ENCODE measurements around the gene UGT1A3. TPM values are rescaled to one million over a fixed set of nuclear protein-coding genes. Genes with fewer than 3 reads are reported as not detected.
"Not testable (repeated sequence)": the region's sequence is repeated elsewhere in the genome, so short reads cannot be mapped to it uniquely, and the experiment has no call there.

The UGT1A3 gene
- total RNA-seq, 5 donors from 2014 or later (not counting 1 experiment from before 2014, with no cell fraction given): not detected

DNA sequence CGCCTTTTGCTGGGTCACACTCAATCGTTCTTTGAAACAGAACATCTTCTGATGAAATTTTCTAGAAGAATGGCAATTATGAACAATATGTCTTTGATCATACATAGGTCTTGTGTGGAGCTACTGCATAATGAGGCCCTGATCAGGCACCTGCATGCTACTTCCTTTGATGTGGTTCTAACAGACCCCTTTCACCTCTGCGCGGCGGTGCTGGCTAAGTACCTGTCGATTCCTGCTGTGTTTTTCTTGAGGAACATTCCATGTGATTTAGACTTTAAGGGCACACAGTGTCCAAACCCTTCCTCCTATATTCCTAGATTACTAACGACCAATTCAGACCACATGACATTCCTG is 15.6 kb upstream of the UGT1A3 start:
- ChIA-PET POLR2A (no interaction called here), CTCF (no interaction called here)
- WGBS (ENCODE audit: insufficient coverage): 45% methylated on average over 2 of the region's 7 CpGs
- no peak for DNase-seq
- Histone ChIP-seq H3K4me1 (ENCODE audit: control insufficient read depth in 1 of 2, extremely low read depth in 1 of 2, insufficient read depth in 2 of 2, low read length in 2 of 2) (no peaks in the 10 kb centered on the region), H3K27ac (ENCODE audit: low read length) (no peak overlapping the region), H3K36me3 (ENCODE audit: control insufficient read depth in 2 of 2, extremely low read depth in 1 of 2, insufficient read depth in 1 of 2, low read length in 1 of 2) (no peaks in the 10 kb centered on the region), H3K4me3 (ENCODE audit: control insufficient read depth in 1 of 2, extremely low read depth in 1 of 2, low read length in 1 of 2) (no peak overlapping the region), H3K9me3 (no peaks in the 10 kb centered on the region), H3K27me3 (replicated peaks in 1 of 2; ENCODE audit: control insufficient read depth in 2 of 2, extremely low read depth in 1 of 2, insufficient read depth in 2 of 2, low read length in 1 of 2) (peaks cover 0 to 23% of the 10 kb centered on the region in 2 experiments)
- Mint-ChIP-seq H3K27me3 (peaks cover 33 to 50% of the 10 kb centered on the region in 2 donors), H3K36me3 (no peaks in the 10 kb centered on the region), H3K4me1 (no peaks in the 10 kb centered on the region), H3K27ac (no peak overlapping the region), H3K4me3 (no peak overlapping the region), H3K9me3 (no peaks in the 10 kb centered on the region)
- ATAC-seq (replicated peaks in 1 of 4): no peak

DNA sequence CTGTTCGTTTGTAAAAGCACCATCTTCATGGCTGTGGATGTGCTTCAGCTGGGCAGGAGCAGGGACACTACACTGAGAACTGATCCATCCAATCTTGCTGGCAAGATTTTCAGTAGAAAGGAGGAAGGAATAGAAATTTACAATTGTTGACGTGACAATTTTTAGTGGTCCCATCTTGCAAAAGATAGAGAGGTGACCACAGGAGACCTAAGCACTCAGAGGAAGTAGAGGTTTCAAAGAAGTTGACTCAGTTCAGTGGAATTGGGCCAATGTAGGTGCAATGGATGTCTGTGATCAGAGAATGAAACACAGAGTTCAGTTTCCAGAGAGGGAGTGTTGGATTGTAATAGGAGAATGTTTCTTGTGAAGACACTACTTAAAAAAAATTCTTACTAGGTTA is 14.7 kb upstream of the UGT1A3 start:
- Histone ChIP-seq H3K9me3 (no peaks in the 10 kb centered on the region), H3K27me3 (replicated peaks in 1 of 2; ENCODE audit: control insufficient read depth in 2 of 2, extremely low read depth in 1 of 2, insufficient read depth in 2 of 2, low read length in 1 of 2) (peaks cover 0 to 24% of the 10 kb centered on the region in 2 experiments), H3K27ac (ENCODE audit: low read length) (no peak overlapping the region), H3K4me3 (ENCODE audit: control insufficient read depth in 1 of 2, extremely low read depth in 1 of 2, low read length in 1 of 2) (no peak overlapping the region), H3K4me1 (ENCODE audit: control insufficient read depth in 1 of 2, extremely low read depth in 1 of 2, insufficient read depth in 2 of 2, low read length in 2 of 2) (no peaks in the 10 kb centered on the region), H3K36me3 (ENCODE audit: control insufficient read depth in 2 of 2, extremely low read depth in 1 of 2, insufficient read depth in 1 of 2, low read length in 1 of 2) (no peaks in the 10 kb centered on the region)
- ATAC-seq (replicated peaks in 1 of 4) (no peak), DNase-seq (no peak)
- CTCF ChIA-PET: no interaction called here
- Mint-ChIP-seq H3K36me3 (no peaks in the 10 kb centered on the region), H3K27me3 (peaks cover 36 to 50% of the 10 kb centered on the region in 2 donors), H3K4me1 (no peaks in the 10 kb centered on the region), H3K9me3 (no peaks in the 10 kb centered on the region), H3K27ac (no peak overlapping the region), H3K4me3 (no peak overlapping the region)
- POLR2A ChIA-PET: no interaction called here
- 61% methylated on average over 2 of the region's 2 CpGs for WGBS (ENCODE audit: insufficient coverage)

DNA sequence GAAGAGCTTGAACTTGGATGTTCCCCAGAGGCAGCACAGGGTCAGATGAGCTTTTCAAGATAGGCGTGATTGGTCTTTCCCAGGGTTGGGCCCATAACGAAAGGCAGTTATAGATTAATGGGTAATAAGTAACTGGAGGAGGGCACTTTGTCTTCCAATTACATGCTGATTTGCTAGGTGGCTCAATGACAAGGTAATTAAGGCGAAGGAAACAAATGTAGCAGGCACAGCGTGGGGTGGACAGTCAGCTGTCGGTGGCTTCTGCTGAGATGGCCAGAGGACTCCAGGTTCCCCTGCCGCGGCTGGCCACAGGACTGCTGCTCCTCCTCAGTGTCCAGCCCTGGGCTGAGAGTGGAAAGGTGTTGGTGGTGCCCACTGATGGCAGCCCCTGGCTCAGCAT is 10.3 kb upstream of the UGT1A3 start, which contains the start of gene UGT1A4:
Gene UGT1A4, plus strand, starts transcription at position 185 of the 400 bp plus-strand sequence. Its CDS starts 85 bp downstream, at position 270.
- Mint-ChIP-seq H3K4me1 (no peaks in the 10 kb centered on the region), H3K27me3 (peaks cover 44 to 48% of the 10 kb centered on the region in 2 donors), H3K27ac (no peak within 1 kb of the TSS), H3K9me3 (no peaks in the 10 kb centered on the region), H3K36me3 (no peaks in the 10 kb centered on the region), H3K4me3 (no peak within 1 kb of the TSS)
- WGBS (ENCODE audit: insufficient coverage): 81% methylated on average over 7 of the region's 7 CpGs
- no peak within 1 kb of the TSS for H3K27ac ChIP-seq (ENCODE audit: low read length)
- ChIA-PET CTCF (no interaction called here), POLR2A (no interaction called here)
- H3K36me3 ChIP-seq (ENCODE audit: control insufficient read depth in 2 of 2, extremely low read depth in 1 of 2, insufficient read depth in 1 of 2, low read length in 1 of 2): no peaks in the 10 kb centered on the region
- ATAC-seq (replicated peaks in 1 of 4): no peak
- H3K9me3 ChIP-seq: no peaks in the 10 kb centered on the region
- H3K4me1 ChIP-seq (ENCODE audit: control insufficient read depth in 1 of 2, extremely low read depth in 1 of 2, insufficient read depth in 2 of 2, low read length in 2 of 2): no peaks in the 10 kb centered on the region
- no peak for DNase-seq
- H3K27me3 ChIP-seq (replicated peaks in 1 of 2; ENCODE audit: control insufficient read depth in 2 of 2, extremely low read depth in 1 of 2, insufficient read depth in 2 of 2, low read length in 1 of 2): peaks cover 2 to 18% of the 10 kb centered on the region in 2 experiments
- no peak within 1 kb of the TSS for H3K4me3 ChIP-seq (ENCODE audit: control insufficient read depth in 1 of 2, extremely low read depth in 1 of 2, low read length in 1 of 2)

GRCh38 chr2:233736868-233737653 is 8.2 kb downstream of the UGT1A3 start:
- H3K4me3 ChIP-seq (ENCODE audit: control insufficient read depth in 1 of 2, extremely low read depth in 1 of 2, low read length in 1 of 2); DNase-seq; H3K9me3 ChIP-seq; H3K36me3 ChIP-seq (ENCODE audit: control insufficient read depth in 2 of 2, extremely low read depth in 1 of 2, insufficient read depth in 1 of 2, low read length in 1 of 2); H3K27ac Mint-ChIP-seq; H3K27ac ChIP-seq (ENCODE audit: low read length); H3K9me3 Mint-ChIP-seq; H3K4me3 Mint-ChIP-seq; H3K36me3 Mint-ChIP-seq; H3K4me1 Mint-ChIP-seq; ATAC-seq (replicated peaks in 1 of 4); H3K4me1 ChIP-seq (ENCODE audit: control insufficient read depth in 1 of 2, extremely low read depth in 1 of 2, insufficient read depth in 2 of 2, low read length in 2 of 2); POLR2A ChIA-PET; H3K27me3 ChIP-seq (replicated peaks in 1 of 2; ENCODE audit: control insufficient read depth in 2 of 2, extremely low read depth in 1 of 2, insufficient read depth in 2 of 2, low read length in 1 of 2): not testable (repeated sequence)
- H3K27me3 Mint-ChIP-seq: peaks cover 32 to 47% of the 10 kb centered on the region in 2 donors
- 82% methylated on average over 11 of the region's 14 CpGs for WGBS (ENCODE audit: insufficient coverage)
- CTCF ChIA-PET: interaction anchor here in 1 of 2 donors (0.5 kb wide), 1 partner anchor 822 kb away, joined by 3 read pairs; no protein-coding TSS in a partner anchor

DNA sequence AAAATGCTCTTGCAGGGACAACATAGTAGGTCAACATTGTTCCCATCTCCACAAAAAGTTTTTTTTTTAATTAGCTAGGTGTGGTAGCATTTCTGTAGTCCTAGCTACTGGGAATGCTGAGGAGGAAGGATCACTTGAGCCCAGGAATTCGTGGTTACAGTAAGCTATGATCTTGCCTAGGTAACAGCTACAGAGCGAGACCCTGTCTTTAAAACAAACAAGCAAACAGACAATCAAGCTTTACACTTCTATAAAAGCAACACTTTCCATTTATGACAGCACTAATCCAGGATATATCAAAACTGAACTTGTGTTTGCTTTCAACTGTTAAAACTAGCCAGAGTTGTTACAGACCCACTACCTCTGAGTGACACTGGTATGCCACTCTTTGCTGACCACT is 12.0 kb downstream of the UGT1A3 start:
- Mint-ChIP-seq H3K27ac (no peak overlapping the region), H3K9me3 (no peaks in the 10 kb centered on the region)

GRCh38 chr2:233743464-233744259 is 14.8 kb downstream of the UGT1A3 start:
- 91% methylated on average over 40 of the region's 46 CpGs for WGBS (ENCODE audit: insufficient coverage)
- no peak overlapping the region for H3K27ac ChIP-seq (ENCODE audit: low read length)
- Mint-ChIP-seq H3K36me3 (no peaks in the 10 kb centered on the region), H3K4me1 (no peaks in the 10 kb centered on the region), H3K27ac (no peak overlapping the region), H3K4me3 (no peak overlapping the region), H3K27me3 (peaks cover 33 to 34% of the 10 kb centered on the region in 2 donors), H3K9me3 (no peaks in the 10 kb centered on the region)
- ChIA-PET POLR2A (no interaction called here), CTCF (no interaction called here)
- DNase-seq: no peak
- peaks cover 0 to 18% of the 10 kb centered on the region in 2 experiments for H3K27me3 ChIP-seq (replicated peaks in 1 of 2; ENCODE audit: control insufficient read depth in 2 of 2, extremely low read depth in 1 of 2, insufficient read depth in 2 of 2, low read length in 1 of 2)
- no peaks in the 10 kb centered on the region for H3K4me1 ChIP-seq (ENCODE audit: control insufficient read depth in 1 of 2, extremely low read depth in 1 of 2, insufficient read depth in 2 of 2, low read length in 2 of 2)
- H3K9me3 ChIP-seq: no peaks in the 10 kb centered on the region
- no peaks in the 10 kb centered on the region for H3K36me3 ChIP-seq (ENCODE audit: control insufficient read depth in 2 of 2, extremely low read depth in 1 of 2, insufficient read depth in 1 of 2, low read length in 1 of 2)
- no peak for ATAC-seq (replicated peaks in 1 of 4)
- no peak overlapping the region for H3K4me3 ChIP-seq (ENCODE audit: control insufficient read depth in 1 of 2, extremely low read depth in 1 of 2, low read length in 1 of 2)

More for the DNA sequence above, 12.0 kb downstream of the UGT1A3 start:
- peaks cover 28 to 33% of the 10 kb centered on the region in 2 donors for H3K27me3 Mint-ChIP-seq
- 60% methylated on average over 2 of the region's 2 CpGs for WGBS (ENCODE audit: insufficient coverage)
- Histone ChIP-seq H3K36me3 (ENCODE audit: control insufficient read depth in 2 of 2, extremely low read depth in 1 of 2, insufficient read depth in 1 of 2, low read length in 1 of 2) (no peaks in the 10 kb centered on the region), H3K27me3 (replicated peaks in 1 of 2; ENCODE audit: control insufficient read depth in 2 of 2, extremely low read depth in 1 of 2, insufficient read depth in 2 of 2, low read length in 1 of 2) (peaks cover 0 to 17% of the 10 kb centered on the region in 2 experiments), H3K27ac (ENCODE audit: low read length) (no peak overlapping the region), H3K9me3 (no peaks in the 10 kb centered on the region), H3K4me1 (ENCODE audit: control insufficient read depth in 1 of 2, extremely low read depth in 1 of 2, insufficient read depth in 2 of 2, low read length in 2 of 2) (no peaks in the 10 kb centered on the region), H3K4me3 (ENCODE audit: control insufficient read depth in 1 of 2, extremely low read depth in 1 of 2, low read length in 1 of 2) (no peak overlapping the region)
- POLR2A ChIA-PET: no interaction called here
- ATAC-seq (replicated peaks in 1 of 4): no peak
- CTCF ChIA-PET: no interaction called here
- no peaks in the 10 kb centered on the region for H3K36me3 Mint-ChIP-seq
- H3K4me3 Mint-ChIP-seq: no peak overlapping the region
- DNase-seq: no peak
- H3K4me1 Mint-ChIP-seq: no peaks in the 10 kb centered on the region
